Panc1 (cell line): Measurements from ENCODE around the gene BCORL1. TPM values are rescaled to one million over a fixed set of nuclear protein-coding genes. Genes with fewer than 3 reads are reported as not detected.

Source experiments
- ATAC-seq: fragments of 200-7000 bp; cut with Tn5 transposase; 2 replicates; pipeline ENCODE4 v1.9.1; 2020; ENCODE audit warnings: mild to moderate bottlenecking, moderate library complexity
- BruUV-seq: library from RNA; stranded (reverse); fragments of 400-500 nt; replicated peaks from 2 replicates; lab custom pipeline; 2021; lab: Mats Ljungman, UMichigan
- CTCF ChIA-PET: fragments of 300-600 bp; sonication (Branson Sonifier 250); formaldehyde crosslinking; loops from one replicate; lab custom pipeline; 2022; ENCODE audit warnings: antibody characterized with exemption; lab: Charles Lee
- POLR2A ChIA-PET: fragments of 300-600 bp; sonication (Branson Sonifier 250); formaldehyde crosslinking; loops from one replicate; lab custom pipeline; 2022; ENCODE audit warnings: antibody characterized with exemption; lab: Charles Lee
- DNase-seq: peaks from one replicate; pipeline ENCODE4 v3.0.0-alpha.2; 2010; ENCODE audit warnings: low read depth, low spot score
- H3K27ac ChIP-seq: 2 replicates; pipeline ENCODE4 v1.5.1; 2011; ENCODE audit warnings: mild to moderate bottlenecking, low read length, inconsistent platforms
- H3K27me3 ChIP-seq: fragments of 200-500 bp; sonication (Bioruptor generic); 2 replicates; pipeline ENCODE4 v1.6.0; 2014; ENCODE audit warnings: low read length, inconsistent platforms; ENCODE audit not compliant: control insufficient read depth, insufficient read depth
- H3K36me3 ChIP-seq: fragments of 200-500 bp; sonication (Bioruptor generic); 2 replicates; pipeline ENCODE4 v1.5.1; 2014; ENCODE audit warnings: inconsistent platforms, mild to moderate bottlenecking, low read length, moderate library complexity; ENCODE audit not compliant: control insufficient read depth, insufficient read depth
- H3K4me1 ChIP-seq: 2 replicates; pipeline ENCODE4 v1.5.1; 2011; ENCODE audit warnings: inconsistent platforms, mild to moderate bottlenecking, low read length, moderate library complexity; ENCODE audit not compliant: control insufficient read depth, insufficient read depth
- H3K4me3 ChIP-seq, 2 experiments: 2 replicates each; pipeline ENCODE4 v1.5.1; 2011 to 2012; ENCODE audit warnings: low read depth in 2 of 2, low read length in 2 of 2, mild to moderate bottlenecking in 2 of 2, inconsistent platforms in 1 of 2, moderate library complexity in 1 of 2
- H3K9me3 ChIP-seq: fragments of 200-500 bp; sonication (Bioruptor generic); 2 replicates; pipeline ENCODE4 v1.5.1; 2014; ENCODE audit warnings: low read depth, mild to moderate bottlenecking, inconsistent platforms, low read length, moderate library complexity; ENCODE audit not compliant: control insufficient read depth, insufficient read depth
- CTCF ChIP-seq: fragments of 450-650 bp; IDR thresholded peaks from 2 replicates; pipeline ENCODE4 v1.5.1; 2017; ENCODE audit warnings: mild to moderate bottlenecking
- POLR2AphosphoS5 ChIP-seq: IDR thresholded peaks from 2 replicates; pipeline ENCODE4 v1.6.1; 2012; ENCODE audit warnings: mild to moderate bottlenecking, low read depth, low read length, moderate library complexity
- SIN3A ChIP-seq: IDR thresholded peaks from 2 replicates; pipeline ENCODE4 v1.6.1; 2012; ENCODE audit warnings: low read depth, mild to moderate bottlenecking, low read length, moderate library complexity, borderline replicate concordance; ENCODE audit not compliant: insufficient read depth
- TCF7L2 ChIP-seq: IDR thresholded peaks from 2 replicates; pipeline ENCODE4 v1.6.1; 2011; ENCODE audit warnings: mild to moderate bottlenecking, low read depth, low read length, inconsistent platforms
- in situ Hi-C: cut with HindIII; loops from 2 replicates; pipeline ENCODE4 v1.10.0; 2016; ENCODE audit warnings: low sequenced_read_pairs, low pct_unique_long_range_greater_than_20kb
- intact Hi-C: fragments of 100-400 bp; cut with micrococcal nuclease; formaldehyde crosslinking; loops from one replicate; pipeline ENCODE4 v1.10.0; 2022; ENCODE audit not compliant: unreplicated experiment
- total RNA-seq: library from RNA; stranded (reverse); gene quantifications from one replicate; pipeline ENCODE4 v1.2.1, GENCODE V29; 2021; ENCODE audit not compliant: unreplicated experiment
- TF ChIP-seq, protein P1 (sequence below), 2 experiments: IDR thresholded peaks; 2 replicates each; pipeline ENCODE4 v1.6.1; 2011 to 2012; ENCODE audit warnings: low read depth in 2 of 2, control low read depth in 1 of 2, low read length in 1 of 2, mild to moderate bottlenecking in 1 of 2, moderate library complexity in 1 of 2; ENCODE audit not compliant: insufficient read depth in 1 of 2

Gene BCORL1
- total RNA-seq, 1 experiment from 2014 or later, result 67.4 TPM

DNA sequence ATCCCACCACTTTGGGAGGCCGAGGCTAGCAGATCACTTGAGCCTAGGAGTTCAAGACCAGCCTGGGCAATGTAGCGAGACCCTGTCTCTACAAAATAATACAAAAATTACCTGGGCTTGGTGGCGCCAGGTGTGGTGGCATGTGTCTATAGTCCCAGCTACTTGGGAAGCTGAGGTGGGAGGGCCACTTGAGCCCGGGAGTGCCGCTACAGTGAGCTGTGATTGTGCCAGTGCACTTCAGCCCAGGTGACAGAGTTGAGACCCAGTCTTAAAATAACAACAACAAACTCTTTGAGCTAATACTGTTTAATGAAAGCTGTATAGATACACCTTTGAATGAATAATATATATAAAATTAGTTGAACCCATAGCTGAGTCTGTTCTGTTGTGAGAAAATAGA lies 9.7 kb downstream of the BCORL1 start:
- in situ Hi-C loops (no loop called here), intact Hi-C loops (no loop called here)
- Histone ChIP-seq H3K27ac (no peak overlapping the region), H3K4me3 (no peak overlapping the region), H3K36me3 (peaks cover 7% of the 10 kb centered on the region), H3K4me1 (peaks cover 4% of the 10 kb centered on the region; the same call in 1 of the 2 replicates), H3K27me3 (no peaks in the 10 kb centered on the region), H3K9me3 (no peaks in the 10 kb centered on the region)
- no TSS peak for BruUV-seq
- ATAC-seq (no peak), DNase-seq (no peak)
- POLR2A ChIA-PET, result interaction anchor here (0.7 kb wide), 1 partner anchor 61 kb away, joined by 3 read pairs; no protein-coding TSS in a partner anchor
- TF ChIP-seq SIN3A, result no peak
- no peak for TF ChIP-seq TCF7L2
- TF ChIP-seq CTCF, result no peak
- TF ChIP-seq POLR2AphosphoS5, result no peak
- TF ChIP-seq, protein P1, sequence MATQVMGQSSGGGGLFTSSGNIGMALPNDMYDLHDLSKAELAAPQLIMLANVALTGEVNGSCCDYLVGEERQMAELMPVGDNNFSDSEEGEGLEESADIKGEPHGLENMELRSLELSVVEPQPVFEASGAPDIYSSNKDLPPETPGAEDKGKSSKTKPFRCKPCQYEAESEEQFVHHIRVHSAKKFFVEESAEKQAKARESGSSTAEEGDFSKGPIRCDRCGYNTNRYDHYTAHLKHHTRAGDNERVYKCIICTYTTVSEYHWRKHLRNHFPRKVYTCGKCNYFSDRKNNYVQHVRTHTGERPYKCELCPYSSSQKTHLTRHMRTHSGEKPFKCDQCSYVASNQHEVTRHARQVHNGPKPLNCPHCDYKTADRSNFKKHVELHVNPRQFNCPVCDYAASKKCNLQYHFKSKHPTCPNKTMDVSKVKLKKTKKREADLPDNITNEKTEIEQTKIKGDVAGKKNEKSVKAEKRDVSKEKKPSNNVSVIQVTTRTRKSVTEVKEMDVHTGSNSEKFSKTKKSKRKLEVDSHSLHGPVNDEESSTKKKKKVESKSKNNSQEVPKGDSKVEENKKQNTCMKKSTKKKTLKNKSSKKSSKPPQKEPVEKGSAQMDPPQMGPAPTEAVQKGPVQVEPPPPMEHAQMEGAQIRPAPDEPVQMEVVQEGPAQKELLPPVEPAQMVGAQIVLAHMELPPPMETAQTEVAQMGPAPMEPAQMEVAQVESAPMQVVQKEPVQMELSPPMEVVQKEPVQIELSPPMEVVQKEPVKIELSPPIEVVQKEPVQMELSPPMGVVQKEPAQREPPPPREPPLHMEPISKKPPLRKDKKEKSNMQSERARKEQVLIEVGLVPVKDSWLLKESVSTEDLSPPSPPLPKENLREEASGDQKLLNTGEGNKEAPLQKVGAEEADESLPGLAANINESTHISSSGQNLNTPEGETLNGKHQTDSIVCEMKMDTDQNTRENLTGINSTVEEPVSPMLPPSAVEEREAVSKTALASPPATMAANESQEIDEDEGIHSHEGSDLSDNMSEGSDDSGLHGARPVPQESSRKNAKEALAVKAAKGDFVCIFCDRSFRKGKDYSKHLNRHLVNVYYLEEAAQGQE (IDR thresholded peaks at IDR 0.05; ENCODE audit: insufficient read depth in 1 of 2, low read depth in 2 of 2, low read length in 1 of 2), result no peak
- CTCF ChIA-PET, result no interaction called here

DNA sequence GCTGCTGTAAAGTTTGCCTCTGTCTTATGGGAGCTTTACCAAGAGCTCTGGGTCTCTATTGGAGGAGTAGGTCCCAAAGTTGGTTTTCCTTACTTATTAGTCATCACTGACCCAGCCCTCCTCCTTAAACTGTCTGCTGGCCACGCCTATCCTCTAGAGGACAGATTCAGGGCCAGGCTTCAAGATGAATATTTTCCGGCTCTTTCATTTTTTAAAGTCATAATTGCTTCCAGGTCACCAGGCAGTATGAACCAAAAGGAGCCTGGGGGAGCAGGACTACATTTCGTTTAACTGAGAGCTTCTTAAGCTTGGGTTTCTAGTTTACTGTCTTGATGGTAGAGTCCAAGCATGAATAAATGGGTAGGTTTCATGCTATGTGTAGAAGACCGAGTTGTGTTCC lies 13.7 kb downstream of the BCORL1 start:
- CTCF ChIA-PET, result no interaction called here
- DNase-seq, result no peak
- Histone ChIP-seq H3K4me3 (no peak overlapping the region), H3K4me1 (no peaks in the 10 kb centered on the region), H3K27ac (no peak overlapping the region), H3K36me3 (peaks cover 7% of the 10 kb centered on the region), H3K27me3 (no peaks in the 10 kb centered on the region), H3K9me3 (no peaks in the 10 kb centered on the region)
- in situ Hi-C loops (no loop called here), intact Hi-C loops (no loop called here)
- peak; percentile 69 for ATAC-seq
- POLR2A ChIA-PET, result no interaction called here
- BruUV-seq, result no TSS peak
- TF ChIP-seq CTCF (no peak), POLR2AphosphoS5 (no peak), TCF7L2 (no peak), SIN3A (no peak)
- TF ChIP-seq, protein P1 (IDR thresholded peaks at IDR 0.05; ENCODE audit: insufficient read depth in 1 of 2, low read depth in 2 of 2, low read length in 1 of 2), result no peak
